Glutamatergic neuron (in vitro differentiated cells): ENCODE data around the gene VOPP1. TPM values are rescaled to one million over a fixed set of nuclear protein-coding genes. Genes with fewer than 3 reads are reported as not detected.

Source experiments
- DNase-seq: peaks from one replicate; pipeline ENCODE4 v3.0.0; 2022
- H3K27ac Mint-ChIP-seq: one replicate; pipeline ENCODE4 v1.8.0; 2020; ENCODE audit warnings: mild to moderate bottlenecking, mixed read lengths, inconsistent platforms; ENCODE audit not compliant: unreplicated experiment
- H3K27me3 Mint-ChIP-seq: one replicate; pipeline ENCODE4 v1.8.0; 2020; ENCODE audit warnings: mild to moderate bottlenecking, moderate library complexity, mixed read lengths, inconsistent platforms; ENCODE audit not compliant: unreplicated experiment
- H3K36me3 Mint-ChIP-seq: one replicate; pipeline ENCODE4 v1.8.0; 2020; ENCODE audit warnings: mild to moderate bottlenecking, mixed read lengths, inconsistent platforms; ENCODE audit not compliant: unreplicated experiment
- H3K4me1 Mint-ChIP-seq: one replicate; pipeline ENCODE4 v1.8.0; 2020; ENCODE audit warnings: mild to moderate bottlenecking, low read depth, mixed read lengths, inconsistent platforms; ENCODE audit not compliant: unreplicated experiment
- H3K4me3 Mint-ChIP-seq: one replicate; pipeline ENCODE4 v1.8.0; 2020; ENCODE audit warnings: mild to moderate bottlenecking, mixed read lengths, inconsistent platforms; ENCODE audit not compliant: unreplicated experiment
- H3K9me3 Mint-ChIP-seq: one replicate; pipeline ENCODE4 v1.8.0; 2020; ENCODE audit warnings: mild to moderate bottlenecking, moderate library complexity, mixed read lengths, inconsistent platforms; ENCODE audit not compliant: unreplicated experiment
- CTCF ChIP-seq: fragments of 200-600 bp; sonication (generic); IDR thresholded peaks from one replicate; pipeline ENCODE4 v1.5.0; 2021; ENCODE audit not compliant: partially characterized antibody, unreplicated experiment
- total RNA-seq: library from RNA; stranded (reverse); fragmentation: NEBNext Ultra II Directional; extraction: Animal tissue kit (Norgen Biotek cat#: 25700); gene quantifications from one replicate; pipeline ENCODE4 v1.2.1, GENCODE V29; 2021; ENCODE audit not compliant: unreplicated experiment

VOPP1 gene
- total RNA-seq, 1 donor from 2014 or later: 30.6 TPM

- H3K4me3 Mint-ChIP-seq: no peak overlapping the region
- peaks cover 16% of the 10 kb centered on the region for H3K4me1 Mint-ChIP-seq
- no peak for DNase-seq
- H3K27me3 Mint-ChIP-seq: peaks cover 2% of the 10 kb centered on the region
- no peaks in the 10 kb centered on the region for H3K36me3 Mint-ChIP-seq
- H3K27ac Mint-ChIP-seq: no peak overlapping the region
- H3K9me3 Mint-ChIP-seq: peaks cover 7% of the 10 kb centered on the region
- TF ChIP-seq CTCF: no peak
These were observed 37.2 kb downstream of the VOPP1 start for GRCh38 chr7:55534916-55535590.

- Mint-ChIP-seq H3K4me1 (peaks cover 16% of the 10 kb centered on the region), H3K9me3 (peaks cover 7% of the 10 kb centered on the region), H3K4me3 (no peak overlapping the region), H3K27me3 (peaks cover 2% of the 10 kb centered on the region), H3K27ac (no peak overlapping the region), H3K36me3 (no peaks in the 10 kb centered on the region)
- DNase-seq: no peak
- TF ChIP-seq CTCF: no peak
These were observed 37.9 kb downstream of the VOPP1 start for GRCh38 chr7:55534262-55534915.

- Mint-ChIP-seq H3K36me3 (no peaks in the 10 kb centered on the region), H3K9me3 (peaks cover 6% of the 10 kb centered on the region), H3K27ac (no peak overlapping the region), H3K4me3 (no peak overlapping the region), H3K27me3 (peaks cover 2% of the 10 kb centered on the region), H3K4me1 (peaks cover 16% of the 10 kb centered on the region)
- no peak for DNase-seq
- TF ChIP-seq CTCF: no peak
These were observed 38.6 kb downstream of the VOPP1 start for GRCh38 chr7:55533729-55534080.

GRCh38 chr7:55533050-55533728 is 39.1 kb downstream of the VOPP1 start:
- no peak overlapping the region for H3K27ac Mint-ChIP-seq
- no peak for DNase-seq
- TF ChIP-seq CTCF: no peak
- peaks cover 4% of the 10 kb centered on the region for H3K9me3 Mint-ChIP-seq
- H3K4me3 Mint-ChIP-seq: no peak overlapping the region
- H3K27me3 Mint-ChIP-seq: peaks cover 2% of the 10 kb centered on the region
- no peaks in the 10 kb centered on the region for H3K36me3 Mint-ChIP-seq
- peaks cover 14% of the 10 kb centered on the region for H3K4me1 Mint-ChIP-seq
